ENCODE measurements around the gene LONRF2. TPM values are rescaled to one million over a fixed set of nuclear protein-coding genes. Genes with fewer than 3 reads are reported as not detected.
A peak's percentile ranks its signal among the peaks of the same experiment; 100 is the strongest.

Gene LONRF2
- total and polyA plus RNA-seq, 2 experiments from 2014 or later = under 0.01 TPM; not detected in 1

- Histone ChIP-seq H3K9me2 (ENCODE audit: insufficient read depth) (no peaks in the 10 kb centered on the region), H3K9ac (no peak overlapping the region), H3K27ac (no peak overlapping the region), H2AFZ (no peak overlapping the region), H3K36me3 (ENCODE audit: low read depth) (no peaks in the 10 kb centered on the region), H3K27me3 (replicated peaks; ENCODE audit: insufficient read depth) (peaks cover 10% of the 10 kb centered on the region; the same call in 1 of the 2 replicates), H3K79me2 (ENCODE audit: insufficient read depth) (no peaks in the 10 kb centered on the region), H3F3A (ENCODE audit: insufficient read depth) (no peaks in the 10 kb centered on the region), H3K4me1 (ENCODE audit: insufficient read depth) (no peaks in the 10 kb centered on the region), H3K9me3 (ENCODE audit: low read depth) (no peaks in the 10 kb centered on the region), H3K4me3 (no peak overlapping the region), H4K20me1 (ENCODE audit: insufficient read depth) (no peaks in the 10 kb centered on the region), H3K4me2 (ENCODE audit: unreplicated experiment) (no peak overlapping the region)
- in situ Hi-C loops (cut with MboI) = loop anchor here (10.0 kb wide), 1 partner anchor 703 kb away; no protein-coding TSS in a partner anchor
- 59 to 64% methylated on average over 9 of the region's 9 CpGs for WGBS, 2 experiments (ENCODE audit: low coverage in 1 of 2, low lambda C conversion rate in 2 of 2, missing lambda C conversion rate in 2 of 2)
- DNase-seq = peak; percentile 52
- TF ChIP-seq EZH2phosphoT487 (IDR thresholded peaks at IDR 0.05; ENCODE audit: insufficient read depth, low read depth) = no peak
- TF ChIP-seq EZH2 (IDR thresholded peaks at IDR 0.05; ENCODE audit: insufficient read depth, poor library complexity, severe bottlenecking) = no peak
Observed at GRCh38 chr2:100257939-100258338, 64.4 kb downstream of the LONRF2 start.

- Histone ChIP-seq H3K9me2 (ENCODE audit: insufficient read depth) (no peaks in the 10 kb centered on the region), H3F3A (ENCODE audit: insufficient read depth) (no peaks in the 10 kb centered on the region), H3K4me3 (no peak overlapping the region), H2AFZ (no peak overlapping the region), H3K27me3 (replicated peaks; ENCODE audit: insufficient read depth) (peaks cover 6% of the 10 kb centered on the region; the same call in 1 of the 2 replicates), H3K4me1 (ENCODE audit: insufficient read depth) (no peaks in the 10 kb centered on the region), H3K36me3 (ENCODE audit: low read depth) (no peaks in the 10 kb centered on the region), H4K20me1 (ENCODE audit: insufficient read depth) (no peaks in the 10 kb centered on the region), H3K27ac (no peak overlapping the region), H3K9me3 (ENCODE audit: low read depth) (no peaks in the 10 kb centered on the region), H3K79me2 (ENCODE audit: insufficient read depth) (no peaks in the 10 kb centered on the region), H3K9ac (no peak overlapping the region), H3K4me2 (ENCODE audit: unreplicated experiment) (no peak overlapping the region)
- 58 to 71% methylated on average over 2 of the region's 2 CpGs for WGBS, 2 experiments (ENCODE audit: low coverage in 1 of 2, low lambda C conversion rate in 2 of 2, missing lambda C conversion rate in 2 of 2)
- DNase-seq = no peak
- no peak for TF ChIP-seq EZH2phosphoT487 (IDR thresholded peaks at IDR 0.05; ENCODE audit: insufficient read depth, low read depth)
- TF ChIP-seq EZH2 (IDR thresholded peaks at IDR 0.05; ENCODE audit: insufficient read depth, poor library complexity, severe bottlenecking) = no peak
- in situ Hi-C loops (cut with MboI) = loop anchor here (10.0 kb wide), 1 partner anchor 702 kb away; no protein-coding TSS in a partner anchor
Observed at GRCh38 chr2:100256849-100257248, 65.5 kb downstream of the LONRF2 start.

- H3K27ac ChIP-seq = no peak overlapping the region
- peak; percentile 15 for DNase-seq
- no peaks in the 10 kb centered on the region for H3K9me3 ChIP-seq (ENCODE audit: low read depth)
- no peaks in the 10 kb centered on the region for H3K36me3 ChIP-seq (ENCODE audit: low read depth)
- 63 to 65% methylated on average over 8 to 11 of the region's 11 CpGs for WGBS, 2 experiments (ENCODE audit: low coverage in 1 of 2, low lambda C conversion rate in 2 of 2, missing lambda C conversion rate in 2 of 2)
- H4K20me1 ChIP-seq (ENCODE audit: insufficient read depth) = no peaks in the 10 kb centered on the region
- no peaks in the 10 kb centered on the region for H3K79me2 ChIP-seq (ENCODE audit: insufficient read depth)
- no peaks in the 10 kb centered on the region for H3K9me2 ChIP-seq (ENCODE audit: insufficient read depth)
- TF ChIP-seq EZH2 (IDR thresholded peaks at IDR 0.05; ENCODE audit: insufficient read depth, poor library complexity, severe bottlenecking) (no peak), EZH2phosphoT487 (IDR thresholded peaks at IDR 0.05; ENCODE audit: insufficient read depth, low read depth) (no peak)
- in situ Hi-C loops (cut with MboI) = loop anchor here (10.0 kb wide), 1 partner anchor 702 kb away; no protein-coding TSS in a partner anchor
- H3K4me2 ChIP-seq (ENCODE audit: unreplicated experiment) = no peak overlapping the region
- no peaks in the 10 kb centered on the region for H3F3A ChIP-seq (ENCODE audit: insufficient read depth)
- no peak overlapping the region for H2AFZ ChIP-seq
- H3K4me1 ChIP-seq (ENCODE audit: insufficient read depth) = no peaks in the 10 kb centered on the region
- no peak overlapping the region for H3K4me3 ChIP-seq
- no peak overlapping the region for H3K9ac ChIP-seq
- H3K27me3 ChIP-seq (replicated peaks; ENCODE audit: insufficient read depth) = peaks cover 6% of the 10 kb centered on the region
Observed at GRCh38 chr2:100256416-100256815, 65.9 kb downstream of the LONRF2 start.

- H3K4me2 ChIP-seq (ENCODE audit: unreplicated experiment) = no peak overlapping the region
- no peak overlapping the region for H2AFZ ChIP-seq
- H4K20me1 ChIP-seq (ENCODE audit: insufficient read depth) = no peaks in the 10 kb centered on the region
- TF ChIP-seq EZH2phosphoT487 (IDR thresholded peaks at IDR 0.05; ENCODE audit: insufficient read depth, low read depth) (no peak), EZH2 (IDR thresholded peaks at IDR 0.05; ENCODE audit: insufficient read depth, poor library complexity, severe bottlenecking) (no peak)
- H3K4me3 ChIP-seq = no peak overlapping the region
- H3K27ac ChIP-seq = no peak overlapping the region
- in situ Hi-C loops (cut with MboI) = loop anchor here (10.0 kb wide), 1 partner anchor 700 kb away; no protein-coding TSS in a partner anchor
- no peak overlapping the region for H3K9ac ChIP-seq
- no peaks in the 10 kb centered on the region for H3F3A ChIP-seq (ENCODE audit: insufficient read depth)
- no peaks in the 10 kb centered on the region for H3K9me3 ChIP-seq (ENCODE audit: low read depth)
- DNase-seq = no peak
- no peaks in the 10 kb centered on the region for H3K4me1 ChIP-seq (ENCODE audit: insufficient read depth)
- no peaks in the 10 kb centered on the region for H3K9me2 ChIP-seq (ENCODE audit: insufficient read depth)
- H3K36me3 ChIP-seq (ENCODE audit: low read depth) = no peaks in the 10 kb centered on the region
- H3K27me3 ChIP-seq (replicated peaks; ENCODE audit: insufficient read depth) = peaks cover 6% of the 10 kb centered on the region
- 73 to 77% methylated on average over 16 of the region's 16 CpGs for WGBS, 2 experiments (ENCODE audit: low coverage in 1 of 2, low lambda C conversion rate in 2 of 2, missing lambda C conversion rate in 2 of 2)
- no peaks in the 10 kb centered on the region for H3K79me2 ChIP-seq (ENCODE audit: insufficient read depth)
Observed at GRCh38 chr2:100254646-100255210, 67.6 kb downstream of the LONRF2 start.

Data from GM23248 (cell line).